ENCODE measurements around the gene USP54.

The USP54 gene

GRCh38 chr10:73593812-73594211, 2.7 kb upstream of the USP54 start:
- H3K9me2 ChIP-seq (replicated peaks; ENCODE audit: control insufficient read depth, low read length) = no peaks in the 10 kb centered on the region
- no peaks in the 10 kb centered on the region for H3K27me3 ChIP-seq (ENCODE audit: control insufficient read depth, low read length)
- no peaks in the 10 kb centered on the region for H3K36me3 ChIP-seq (ENCODE audit: control insufficient read depth, low read length)
- no peaks in the 10 kb centered on the region for H3K79me2 ChIP-seq (ENCODE audit: control insufficient read depth, low read length)
- H3K4me2 ChIP-seq (ENCODE audit: low read length) = no peak overlapping the region
- H4K20me1 ChIP-seq (ENCODE audit: control insufficient read depth, insufficient read depth, low read depth, low read length) = no peaks in the 10 kb centered on the region
- no peaks in the 10 kb centered on the region for H3F3A ChIP-seq (ENCODE audit: control insufficient read depth, insufficient read depth)
- H3K27ac ChIP-seq (ENCODE audit: low read depth, low read length) = no peak overlapping the region
- no peaks in the 10 kb centered on the region for H3K9me3 ChIP-seq (ENCODE audit: control insufficient read depth, insufficient read depth, low read length)
- TF ChIP-seq EZH2phosphoT487 (IDR thresholded peaks at IDR 0.05; ENCODE audit: borderline replicate concordance, low read length) (no peak), CTCF (IDR thresholded peaks at IDR 0.05; ENCODE audit: low read depth, low read length, poor library complexity, severe bottlenecking) (no peak)
- no peak overlapping the region for H3K4me3 ChIP-seq (ENCODE audit: low read length)
- H3K4me1 ChIP-seq (ENCODE audit: control insufficient read depth, low read length) = peaks cover 14% of the 10 kb centered on the region

- no peaks in the 10 kb centered on the region for H4K20me1 ChIP-seq (ENCODE audit: control insufficient read depth, insufficient read depth, low read depth, low read length)
Observed at GRCh38 chr10:73593110-73593509, 2.0 kb upstream of the USP54 start.

GRCh38 chr10:73591935-73592699, 975 bp upstream of the USP54 start:
- Histone ChIP-seq H3K4me3 (ENCODE audit: low read length) (no peak overlapping the region), H3F3A (ENCODE audit: control insufficient read depth, insufficient read depth) (no peaks in the 10 kb centered on the region), H3K27me3 (ENCODE audit: control insufficient read depth, low read length) (no peaks in the 10 kb centered on the region), H3K4me1 (ENCODE audit: control insufficient read depth, low read length) (peaks cover 14% of the 10 kb centered on the region), H3K36me3 (ENCODE audit: control insufficient read depth, low read length) (no peaks in the 10 kb centered on the region), H3K4me2 (ENCODE audit: low read length) (peak overlapping the region; percentile 17), H3K9me2 (replicated peaks; ENCODE audit: control insufficient read depth, low read length) (no peaks in the 10 kb centered on the region), H3K27ac (ENCODE audit: low read depth, low read length) (no peak overlapping the region), H3K79me2 (ENCODE audit: control insufficient read depth, low read length) (no peaks in the 10 kb centered on the region), H3K9me3 (ENCODE audit: control insufficient read depth, insufficient read depth, low read length) (no peaks in the 10 kb centered on the region), H4K20me1 (ENCODE audit: control insufficient read depth, insufficient read depth, low read depth, low read length) (no peaks in the 10 kb centered on the region)
- TF ChIP-seq EZH2phosphoT487 (IDR thresholded peaks at IDR 0.05; ENCODE audit: borderline replicate concordance, low read length) = no peak
- no peak for TF ChIP-seq CTCF (IDR thresholded peaks at IDR 0.05; ENCODE audit: low read depth, low read length, poor library complexity, severe bottlenecking)

More at GRCh38 chr10:73593110-73593509, 2.0 kb upstream of the USP54 start:
- Histone ChIP-seq H3K4me3 (ENCODE audit: low read length) (no peak overlapping the region), H3K79me2 (ENCODE audit: control insufficient read depth, low read length) (no peaks in the 10 kb centered on the region), H3K9me3 (ENCODE audit: control insufficient read depth, insufficient read depth, low read length) (no peaks in the 10 kb centered on the region), H3K27me3 (ENCODE audit: control insufficient read depth, low read length) (no peaks in the 10 kb centered on the region), H3K4me1 (ENCODE audit: control insufficient read depth, low read length) (peaks cover 14% of the 10 kb centered on the region), H3K27ac (ENCODE audit: low read depth, low read length) (no peak overlapping the region), H3K9me2 (replicated peaks; ENCODE audit: control insufficient read depth, low read length) (no peaks in the 10 kb centered on the region), H3K4me2 (ENCODE audit: low read length) (no peak overlapping the region), H3K36me3 (ENCODE audit: control insufficient read depth, low read length) (no peaks in the 10 kb centered on the region), H3F3A (ENCODE audit: control insufficient read depth, insufficient read depth) (no peaks in the 10 kb centered on the region)
- no peak for TF ChIP-seq EZH2phosphoT487 (IDR thresholded peaks at IDR 0.05; ENCODE audit: borderline replicate concordance, low read length)
- TF ChIP-seq CTCF (IDR thresholded peaks at IDR 0.05; ENCODE audit: low read depth, low read length, poor library complexity, severe bottlenecking) = no peak

Measured in DOHH2 (cell line).